GM21529 (cell line): ENCODE measurements around the gene VILL.

Experiments used
- ATAC-seq: cut with Tn5 transposase; IDR thresholded peaks from one replicate; pipeline ENCODE4 v1.9.1; 2021; ENCODE audit not compliant: unreplicated experiment

Gene VILL

DNA sequence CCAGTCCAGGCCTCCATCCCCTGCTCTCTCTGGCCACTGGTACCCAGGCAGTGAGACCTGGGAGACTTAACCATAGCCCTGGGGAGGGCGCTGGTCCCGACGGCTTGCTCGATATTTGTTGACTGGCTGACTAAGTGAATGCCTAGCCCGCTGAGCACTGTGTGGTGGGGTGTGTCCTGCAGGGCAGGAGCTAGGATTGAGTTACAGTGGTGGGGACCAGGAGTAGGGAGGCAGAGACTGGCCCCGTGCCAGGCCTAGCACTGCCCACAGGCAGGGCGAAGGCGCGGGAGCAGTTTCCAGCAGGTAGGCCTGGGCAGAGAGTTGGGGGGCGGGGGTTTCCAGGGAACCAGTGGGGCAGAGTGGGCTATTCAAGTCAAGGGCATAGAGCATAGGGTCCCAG lies at the start of gene VILL:
VILL (plus strand) TSS at position 260 of the 400 bp plus-strand sequence. CDS start 2,887 bp downstream, outside the sequence.
- ATAC-seq = no peak

DNA sequence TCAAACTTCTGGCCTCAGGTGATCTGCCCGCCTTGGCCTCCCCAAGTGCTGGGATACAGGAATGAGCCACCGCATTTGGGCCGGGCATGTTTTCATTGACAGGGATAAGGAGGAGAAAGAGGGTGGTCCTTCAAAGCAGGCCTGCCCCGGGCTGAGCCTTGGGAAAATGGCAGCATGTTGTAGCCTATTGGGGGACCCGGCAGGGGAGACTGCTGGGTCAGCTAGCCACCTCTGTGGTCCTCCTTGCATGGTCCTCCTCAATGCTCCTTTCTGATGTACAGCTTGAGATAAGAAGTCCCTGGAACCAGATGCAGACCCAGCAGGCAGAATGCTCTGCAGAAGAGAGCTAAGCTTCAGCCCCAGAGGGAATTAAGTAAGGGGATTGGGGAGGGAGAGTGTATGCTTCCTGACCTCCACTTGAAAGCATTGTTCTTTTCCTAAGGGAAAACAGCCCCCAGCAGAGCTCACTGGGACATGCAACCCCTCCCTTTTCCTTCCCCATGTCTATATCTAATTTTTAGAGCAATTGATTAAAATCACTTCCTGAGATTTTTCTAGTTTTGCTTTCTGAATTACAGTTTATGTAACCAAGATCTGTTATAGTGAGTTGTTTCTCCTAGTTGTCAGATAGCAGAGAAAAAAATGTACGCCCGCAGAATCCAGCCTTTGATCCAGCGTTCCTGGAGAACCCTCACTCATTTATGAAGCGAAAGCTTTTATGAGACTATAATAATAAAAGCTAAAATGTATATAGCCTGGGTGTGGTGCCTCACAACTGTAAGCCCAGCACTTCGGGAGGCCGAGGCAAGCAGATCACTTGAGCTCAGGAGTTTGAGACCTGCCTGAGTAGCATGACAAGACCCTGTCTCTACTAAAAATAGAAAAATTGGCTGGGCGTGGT lies 48.7 kb upstream of the VILL start:
- no peak for ATAC-seq

DNA sequence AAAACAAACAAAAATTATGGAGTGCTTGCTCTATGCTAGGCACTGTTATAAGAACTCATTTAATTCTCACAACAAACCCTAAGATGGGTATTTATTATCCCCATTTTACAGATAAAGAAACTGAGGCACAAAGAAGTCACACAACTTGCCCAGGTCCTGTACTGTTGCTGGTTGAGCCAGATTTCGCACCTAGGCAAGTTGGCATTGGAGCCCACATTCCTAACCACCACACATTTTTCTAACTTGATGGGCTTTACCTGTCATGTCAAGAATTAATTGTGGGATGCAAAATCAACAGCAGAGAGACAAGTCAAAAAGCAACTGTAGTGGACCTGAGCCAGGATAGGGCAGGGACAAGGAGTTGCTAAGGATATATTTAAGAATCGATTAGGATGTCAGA lies 47.9 kb upstream of the VILL start:
- no peak for ATAC-seq

DNA sequence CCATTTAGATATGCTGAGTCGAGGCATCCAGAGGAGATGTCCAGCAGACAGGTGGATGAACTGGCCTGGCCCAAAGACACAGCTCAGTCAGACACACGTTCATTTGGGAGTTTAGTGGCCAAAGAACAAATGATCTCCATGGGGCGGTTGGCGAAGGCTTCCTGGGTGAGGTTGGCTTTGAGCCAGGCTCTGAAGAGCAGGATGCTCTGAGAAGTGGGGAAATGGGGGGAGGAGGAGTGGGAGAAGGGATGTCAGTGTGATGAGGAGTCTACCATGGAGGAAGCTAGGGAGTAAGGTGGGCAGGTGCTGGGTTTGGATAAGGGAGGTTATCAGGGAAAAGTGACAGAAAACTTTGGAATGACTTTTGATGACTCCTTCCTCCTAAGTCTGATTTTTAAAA lies 47.5 kb upstream of the VILL start:
- ATAC-seq = no peak

DNA sequence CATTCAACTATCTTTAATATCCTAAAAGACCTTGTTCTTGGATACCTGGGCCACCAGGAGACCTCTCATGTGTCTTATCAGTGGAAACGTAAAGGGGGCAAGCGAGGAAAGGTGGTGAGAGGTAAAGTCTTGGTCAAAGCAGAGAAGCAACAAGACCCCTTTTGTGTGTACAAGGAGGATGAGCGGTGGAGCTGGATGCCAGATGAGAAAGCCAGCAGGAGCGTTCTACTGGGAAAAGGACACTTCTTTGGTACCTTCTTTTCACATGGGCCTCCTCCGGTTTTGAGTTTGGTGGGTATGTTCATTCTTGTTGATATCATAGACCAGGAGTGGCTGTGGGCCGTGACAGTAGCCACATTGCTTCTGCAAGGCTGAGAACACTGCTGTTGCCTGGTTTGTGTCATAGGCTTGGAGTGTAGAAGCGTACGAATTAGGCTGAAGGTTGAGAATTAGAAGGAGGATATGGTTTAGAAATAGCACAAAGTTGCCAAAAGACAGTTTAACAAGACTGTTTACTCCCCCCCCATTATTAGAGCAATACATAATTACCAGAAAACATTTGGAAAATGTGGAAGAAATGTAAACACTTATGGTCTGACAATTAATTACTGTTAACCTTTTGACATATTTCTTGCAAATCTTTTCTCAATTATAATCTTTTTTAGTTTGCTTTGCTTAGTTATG lies 46.8 kb upstream of the VILL start:
- no peak for ATAC-seq

DNA sequence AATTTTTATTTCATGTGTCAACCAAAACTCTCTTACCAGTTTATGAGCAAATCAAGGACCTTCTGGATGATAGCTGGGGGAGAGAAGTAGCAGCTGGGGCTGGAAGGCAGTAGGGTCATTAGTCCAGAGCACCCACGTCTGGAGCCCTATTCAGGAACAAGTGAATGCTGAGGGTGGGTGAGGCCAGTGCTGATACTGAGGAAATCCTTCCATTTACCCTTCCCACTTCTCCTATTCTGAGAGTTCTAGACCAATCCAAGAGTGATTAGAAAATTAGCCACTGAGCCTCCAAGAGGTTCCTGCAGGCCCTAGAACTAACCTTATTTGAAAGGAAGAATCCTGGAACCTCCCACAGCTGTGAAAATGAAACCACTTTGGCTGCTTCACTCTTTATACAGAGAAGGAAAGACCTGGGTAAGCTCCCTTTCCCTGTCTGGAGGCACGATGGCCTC lies 46.2 kb upstream of the VILL start:
- no peak for ATAC-seq

DNA sequence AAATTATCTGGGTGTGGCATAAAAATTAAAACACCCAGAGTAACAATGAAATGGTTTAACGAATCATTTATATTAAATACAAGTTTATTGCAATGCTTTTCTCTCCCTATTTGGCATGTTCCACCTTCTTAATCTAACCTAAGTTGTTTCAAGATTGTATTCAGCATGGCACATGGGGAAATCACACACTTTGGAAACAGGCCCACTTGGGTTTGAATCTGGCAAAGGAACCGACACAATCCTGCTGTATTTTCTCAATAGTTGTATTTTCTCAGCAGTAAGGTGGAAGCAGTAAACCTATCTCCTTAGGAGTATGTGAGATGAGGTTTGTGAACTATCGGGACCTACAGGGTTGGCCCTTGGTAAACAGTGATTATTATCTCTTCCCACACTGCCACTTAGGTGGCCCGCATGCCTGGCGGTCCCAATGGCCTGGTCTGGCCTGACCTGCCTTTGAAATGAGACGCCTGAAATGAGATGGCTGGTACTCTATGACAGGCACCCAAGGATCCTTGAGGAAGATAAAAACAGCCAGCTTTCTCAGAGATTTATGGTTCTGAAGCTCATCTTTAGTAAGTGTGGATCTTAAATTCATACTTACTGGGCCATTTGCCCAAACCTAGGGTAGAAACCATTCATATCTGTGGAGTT lies 45.3 kb upstream of the VILL start:
- ATAC-seq = no peak

DNA sequence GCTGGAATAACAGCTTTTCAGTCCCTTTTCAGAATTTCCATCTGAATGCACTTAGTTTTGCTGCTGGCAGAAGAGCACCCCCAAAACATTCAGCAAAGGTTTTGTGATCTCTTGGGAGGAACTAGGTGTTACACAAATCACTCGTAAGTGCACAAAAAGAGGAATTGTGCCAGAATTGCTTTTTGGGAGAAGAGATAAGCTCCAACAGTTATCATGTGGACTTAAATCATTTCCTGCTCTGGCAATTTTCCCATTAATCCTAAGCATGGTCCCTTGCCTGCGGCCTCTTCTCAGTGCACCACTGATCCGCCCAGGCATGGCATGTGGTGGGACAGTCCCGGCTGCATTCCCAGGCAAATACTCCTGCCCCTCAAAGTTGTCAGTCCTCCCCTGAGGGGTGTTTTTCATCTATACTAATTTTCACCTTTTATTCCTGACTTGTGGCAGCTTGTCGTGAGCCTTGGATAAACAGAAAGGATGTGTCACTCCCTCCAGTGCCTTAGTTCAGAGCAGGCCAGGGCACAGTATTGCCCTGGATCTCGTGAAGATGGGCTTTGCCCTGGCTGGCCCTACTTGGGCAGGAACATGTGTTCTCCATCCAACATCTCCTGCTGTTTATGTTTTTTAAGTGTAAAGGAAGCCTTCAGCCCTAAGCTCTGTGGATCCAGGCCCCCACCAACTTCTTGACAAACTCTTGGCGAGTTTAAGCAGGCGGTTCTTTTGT lies 44.6 kb upstream of the VILL start:
- no peak for ATAC-seq

- no peak for ATAC-seq
Measured at GRCh38 chr3:37946531-37946889, 44.1 kb upstream of the VILL start.

DNA sequence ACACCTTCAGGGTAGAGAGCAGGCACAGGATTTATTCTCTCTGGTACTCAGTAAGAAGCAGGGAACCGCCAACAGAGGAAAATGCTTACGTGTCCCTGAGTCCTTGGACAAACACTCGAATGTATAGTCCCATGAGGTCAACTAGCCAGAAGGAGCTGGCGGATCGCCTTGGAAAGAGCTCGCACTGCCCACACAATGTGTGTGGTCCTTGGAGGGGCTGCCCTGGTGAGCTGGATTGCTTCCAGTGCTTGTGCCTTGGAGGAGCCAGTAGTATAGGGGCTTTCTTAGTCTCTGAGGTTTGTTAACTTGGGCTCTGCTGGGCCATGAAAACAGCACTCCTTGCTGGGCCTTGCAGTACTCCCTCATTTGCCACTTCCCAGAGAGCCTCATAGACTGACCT lies 40.7 kb upstream of the VILL start:
- ATAC-seq = no peak

DNA sequence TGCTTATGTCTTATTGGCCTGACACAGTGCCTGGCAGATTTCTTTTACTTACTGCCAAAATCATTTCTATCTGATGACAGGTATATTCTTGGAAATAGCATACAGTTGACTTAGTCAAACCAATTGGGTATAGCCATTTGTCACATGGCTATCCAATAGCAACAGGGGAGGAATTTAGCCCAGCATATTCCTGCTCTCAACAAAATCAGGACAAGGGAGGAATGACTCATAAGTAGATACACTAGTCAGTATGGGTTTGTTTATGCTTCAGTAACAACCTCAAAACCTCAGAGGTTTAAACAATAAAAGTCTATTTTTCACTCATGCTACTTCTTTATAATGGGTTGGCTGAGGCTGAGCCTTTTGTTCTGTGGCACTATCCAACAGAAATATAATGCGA lies 38.0 kb upstream of the VILL start:
- no peak for ATAC-seq

- ATAC-seq = no peak
Measured at GRCh38 chr3:37953226-37953625, 37.4 kb upstream of the VILL start.

- ATAC-seq = no peak
Measured at GRCh38 chr3:37953707-37954394, 36.7 kb upstream of the VILL start.

DNA sequence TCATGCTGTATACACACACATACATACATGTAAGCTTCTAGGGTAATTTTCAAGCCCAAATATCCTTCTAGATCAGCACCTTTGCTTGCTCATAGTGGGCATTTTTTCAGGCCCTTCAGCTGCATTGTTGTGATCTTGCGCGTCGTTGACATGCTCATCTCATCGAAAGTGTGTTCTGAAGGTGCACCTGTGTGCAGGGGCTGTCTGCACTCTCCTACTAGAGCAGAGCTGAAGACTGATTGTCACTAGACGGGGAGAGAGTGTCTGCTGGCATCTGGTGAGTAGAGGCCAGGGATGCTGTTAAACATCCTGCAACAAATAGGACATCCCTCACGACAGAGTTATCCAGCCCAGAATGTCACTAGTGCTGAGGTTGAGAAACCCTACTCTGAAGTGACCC lies 35.7 kb upstream of the VILL start:
- ATAC-seq = no peak

- no peak for ATAC-seq
Measured at GRCh38 chr3:37955918-37956707, 34.5 kb upstream of the VILL start.

- ATAC-seq = peak; percentile 58
Measured at GRCh38 chr3:37956723-37957538, 33.7 kb upstream of the VILL start.

GRCh38 chr3:37957539-37957936 lies 33.0 kb upstream of the VILL start:
- no peak for ATAC-seq

- ATAC-seq = no peak
Measured at GRCh38 chr3:37961622-37962431, 28.8 kb upstream of the VILL start.
